Measurements from ENCODE around the gene TRANK1.

GRCh38 chr3:36969540-36970432 is 24.9 kb upstream of the TRANK1 start:
- TF ChIP-seq CTCF (IDR thresholded peaks at IDR 0.05; ENCODE audit: insufficient read depth, low read length, poor library complexity, severe bottlenecking): no peak
- no peak for TF ChIP-seq EZH2phosphoT487 (conservative IDR thresholded peaks at IDR 0.05; ENCODE audit: low read length)
